Measurements from ENCODE around the gene LAIR1.

Gene LAIR1

GRCh38 chr19:54403054-54403453, 38.3 kb upstream of the LAIR1 start:
- TF ChIP-seq, protein P1, sequence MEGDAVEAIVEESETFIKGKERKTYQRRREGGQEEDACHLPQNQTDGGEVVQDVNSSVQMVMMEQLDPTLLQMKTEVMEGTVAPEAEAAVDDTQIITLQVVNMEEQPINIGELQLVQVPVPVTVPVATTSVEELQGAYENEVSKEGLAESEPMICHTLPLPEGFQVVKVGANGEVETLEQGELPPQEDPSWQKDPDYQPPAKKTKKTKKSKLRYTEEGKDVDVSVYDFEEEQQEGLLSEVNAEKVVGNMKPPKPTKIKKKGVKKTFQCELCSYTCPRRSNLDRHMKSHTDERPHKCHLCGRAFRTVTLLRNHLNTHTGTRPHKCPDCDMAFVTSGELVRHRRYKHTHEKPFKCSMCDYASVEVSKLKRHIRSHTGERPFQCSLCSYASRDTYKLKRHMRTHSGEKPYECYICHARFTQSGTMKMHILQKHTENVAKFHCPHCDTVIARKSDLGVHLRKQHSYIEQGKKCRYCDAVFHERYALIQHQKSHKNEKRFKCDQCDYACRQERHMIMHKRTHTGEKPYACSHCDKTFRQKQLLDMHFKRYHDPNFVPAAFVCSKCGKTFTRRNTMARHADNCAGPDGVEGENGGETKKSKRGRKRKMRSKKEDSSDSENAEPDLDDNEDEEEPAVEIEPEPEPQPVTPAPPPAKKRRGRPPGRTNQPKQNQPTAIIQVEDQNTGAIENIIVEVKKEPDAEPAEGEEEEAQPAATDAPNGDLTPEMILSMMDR (conservative IDR thresholded peaks at IDR 0.05; ENCODE audit: low read depth, low read length): no peak
- H3K4me3 ChIP-seq (ENCODE audit: low read length): no peak overlapping the region
- no peak for DNase-seq (ENCODE audit: low read depth)

DNA sequence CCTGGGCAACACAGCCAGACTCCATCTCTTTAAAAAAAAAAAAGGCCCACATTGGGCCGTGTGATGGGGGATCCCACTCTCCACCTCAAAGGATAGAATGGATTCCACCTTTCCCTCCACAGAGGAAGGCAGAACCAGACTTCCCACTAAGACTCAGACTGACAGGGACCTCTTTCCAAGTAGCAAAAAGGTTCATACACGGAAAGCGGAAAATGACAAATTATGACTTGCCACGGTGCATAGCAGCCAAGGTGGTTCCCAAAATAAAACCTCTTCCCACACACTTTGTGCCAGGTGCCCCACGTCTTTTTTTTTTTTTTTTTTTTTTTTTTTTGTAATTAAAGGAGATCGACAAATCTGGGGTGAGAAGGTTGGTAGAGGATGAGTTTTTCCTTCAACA, 36.2 kb upstream of the LAIR1 start:
- DNase-seq (ENCODE audit: low read depth): no peak
- H3K4me3 ChIP-seq (ENCODE audit: low read length): no peak overlapping the region
- TF ChIP-seq, protein P1 (conservative IDR thresholded peaks at IDR 0.05; ENCODE audit: low read depth, low read length): no peak

- no peak for DNase-seq (ENCODE audit: low read depth)
- TF ChIP-seq, protein P1 (conservative IDR thresholded peaks at IDR 0.05; ENCODE audit: low read depth, low read length): no peak
- no peak overlapping the region for H3K4me3 ChIP-seq (ENCODE audit: low read length)
Measured at GRCh38 chr19:54399189-54399588, 34.5 kb upstream of the LAIR1 start.

- TF ChIP-seq, protein P1 (conservative IDR thresholded peaks at IDR 0.05; ENCODE audit: low read depth, low read length): no peak
- no peak overlapping the region for H3K4me3 ChIP-seq (ENCODE audit: low read length)
- no peak for DNase-seq (ENCODE audit: low read depth)
Measured at GRCh38 chr19:54395685-54396084, 31.0 kb upstream of the LAIR1 start.

DNA sequence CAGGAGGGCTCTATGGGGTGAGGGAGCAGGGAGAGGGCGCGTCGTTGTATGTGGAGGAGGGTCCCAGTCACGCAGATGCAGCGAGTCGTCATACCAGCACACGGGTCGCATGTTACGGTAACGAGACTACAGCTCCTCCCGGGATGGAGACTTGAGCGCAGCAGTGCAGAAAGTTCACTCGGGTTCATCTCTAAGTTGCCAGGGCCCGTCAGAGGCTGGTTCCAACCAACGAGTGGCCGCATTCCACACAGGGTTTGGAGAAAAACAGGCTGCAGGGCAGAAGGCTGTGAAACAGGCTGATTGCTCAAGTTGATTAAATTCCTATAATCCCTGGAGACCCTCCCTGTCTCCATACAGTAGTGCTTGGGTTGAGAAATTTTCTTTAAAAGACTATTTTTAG, 28.6 kb upstream of the LAIR1 start:
- TF ChIP-seq, protein P1 (conservative IDR thresholded peaks at IDR 0.05; ENCODE audit: low read depth, low read length): no peak
- peak; percentile 8 for DNase-seq (ENCODE audit: low read depth)
- no peak overlapping the region for H3K4me3 ChIP-seq (ENCODE audit: low read length)

GRCh38 chr19:54392105-54392504, 27.4 kb upstream of the LAIR1 start:
- TF ChIP-seq, protein P1 (conservative IDR thresholded peaks at IDR 0.05; ENCODE audit: low read depth, low read length): no peak
- no peak for DNase-seq (ENCODE audit: low read depth)

GRCh38 chr19:54391589-54392061, 26.9 kb upstream of the LAIR1 start:
- H3K4me3 ChIP-seq (ENCODE audit: low read length): no peak overlapping the region
- no peak for DNase-seq (ENCODE audit: low read depth)
- TF ChIP-seq, protein P1 (conservative IDR thresholded peaks at IDR 0.05; ENCODE audit: low read depth, low read length): peak; percentile 25

More at GRCh38 chr19:54392105-54392504, 27.4 kb upstream of the LAIR1 start:
- no peak overlapping the region for H3K4me3 ChIP-seq (ENCODE audit: low read length)
